UCSD-AML1 (cell line): ENCODE measurements around the gene FYN.

Experiments
- DNase-seq: peaks from one replicate; lab custom pipeline; 2025; ENCODE audit not compliant: unreplicated experiment; lab: John Stamatoyannopoulos, UW

The FYN gene

GRCh38 chr6:111732390-111732789 is 140.9 kb downstream of the FYN start:
- no peak for DNase-seq

GRCh38 chr6:111731456-111732195 is 141.6 kb downstream of the FYN start:
- no peak for DNase-seq

- DNase-seq: no peak
These were observed 142.4 kb downstream of the FYN start for GRCh38 chr6:111730864-111731263.

- DNase-seq: no peak
These were observed 145.4 kb downstream of the FYN start for GRCh38 chr6:111727802-111728201.

GRCh38 chr6:111727041-111727440 is 146.2 kb downstream of the FYN start:
- no peak for DNase-seq

GRCh38 chr6:111725446-111726112 is 147.7 kb downstream of the FYN start:
- DNase-seq: no peak

- DNase-seq: no peak
These were observed 148.7 kb downstream of the FYN start for GRCh38 chr6:111724505-111724904.

- no peak for DNase-seq
These were observed 149.2 kb downstream of the FYN start for GRCh38 chr6:111724039-111724438.

GRCh38 chr6:111723412-111723970 is 149.8 kb downstream of the FYN start:
- no peak for DNase-seq

GRCh38 chr6:111722179-111722731 is 151.0 kb downstream of the FYN start:
- DNase-seq: no peak

- DNase-seq: no peak
These were observed 151.5 kb downstream of the FYN start for GRCh38 chr6:111721753-111722154.

GRCh38 chr6:111720931-111721496 is 152.2 kb downstream of the FYN start:
- DNase-seq: no peak

- DNase-seq: no peak
These were observed 154.3 kb downstream of the FYN start for GRCh38 chr6:111718990-111719389.

- no peak for DNase-seq
These were observed 154.9 kb downstream of the FYN start for GRCh38 chr6:111718326-111718725.

- no peak for DNase-seq
These were observed 155.6 kb downstream of the FYN start for GRCh38 chr6:111717621-111718020.

GRCh38 chr6:111716325-111716724 is 156.9 kb downstream of the FYN start:
- DNase-seq: no peak

- no peak for DNase-seq
These were observed 157.9 kb downstream of the FYN start for GRCh38 chr6:111715321-111715720.

- no peak for DNase-seq
These were observed 158.6 kb downstream of the FYN start for GRCh38 chr6:111714416-111715270.

- no peak for DNase-seq
These were observed 159.4 kb downstream of the FYN start for GRCh38 chr6:111713811-111714210.

GRCh38 chr6:111713236-111713635 is 160.0 kb downstream of the FYN start:
- no peak for DNase-seq
